Epithelial cell of proximal tubule (primary cell): ENCODE measurements around the gene MN1. TPM values are rescaled to one million over a fixed set of nuclear protein-coding genes. Genes with fewer than 3 reads are reported as not detected.

Experiments used
- DNase-seq: peaks from one replicate; pipeline ENCODE4 v3.0.0-alpha.2; 2011; ENCODE audit warnings: low read depth
- H3K4me3 ChIP-seq: 2 replicates; pipeline ENCODE4 v1.5.1; 2011; ENCODE audit warnings: low read depth, mild to moderate bottlenecking, low read length
- total RNA-seq: library from RNA; depleted of rRNA; stranded (reverse); fragments of >200 nt; gene quantifications from 2 replicates; pipeline ENCODE4 v1.2.3, GENCODE V29; 2015
- TF ChIP-seq, protein P1 (sequence below): conservative IDR thresholded peaks from 2 replicates; pipeline ENCODE4 v1.5.1; 2012; ENCODE audit warnings: low read depth, mild to moderate bottlenecking, low read length

MN1 gene
- total RNA-seq, 1 donor from 2014 or later: 0.06 TPM

DNA sequence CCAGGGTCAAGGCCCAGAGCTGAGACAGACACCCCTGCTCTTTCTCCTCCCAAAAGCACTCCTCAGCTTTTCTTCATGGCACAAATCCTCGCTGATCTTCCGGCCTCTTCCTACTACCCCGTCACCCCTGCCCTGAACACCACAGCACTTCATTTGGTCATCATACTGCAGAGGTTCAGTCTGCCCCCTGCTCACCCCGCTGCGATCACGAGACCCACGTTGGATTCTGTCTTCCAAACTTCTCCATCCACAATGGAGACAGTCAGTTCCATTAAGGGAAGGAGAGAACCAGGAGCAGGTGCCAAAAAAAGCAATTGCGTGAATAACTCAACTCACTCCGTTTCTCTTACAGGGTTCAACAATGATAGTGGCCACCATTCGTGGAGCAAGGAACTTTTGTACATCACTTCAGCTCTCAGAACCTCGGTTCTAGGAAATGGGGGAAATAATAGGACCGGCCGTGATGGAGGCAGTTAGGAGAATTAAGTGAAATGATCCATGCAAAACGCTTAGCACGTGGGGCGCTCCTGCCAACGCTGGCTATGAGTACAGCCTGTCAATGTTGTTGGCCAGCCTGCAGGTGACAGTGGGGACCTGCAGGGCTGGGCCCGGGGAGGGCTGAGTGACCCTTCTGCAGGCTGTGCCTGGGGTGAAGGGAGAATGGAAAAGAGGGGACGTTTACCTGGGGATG lies 45.9 kb downstream of the MN1 start:
- TF ChIP-seq, protein P1, sequence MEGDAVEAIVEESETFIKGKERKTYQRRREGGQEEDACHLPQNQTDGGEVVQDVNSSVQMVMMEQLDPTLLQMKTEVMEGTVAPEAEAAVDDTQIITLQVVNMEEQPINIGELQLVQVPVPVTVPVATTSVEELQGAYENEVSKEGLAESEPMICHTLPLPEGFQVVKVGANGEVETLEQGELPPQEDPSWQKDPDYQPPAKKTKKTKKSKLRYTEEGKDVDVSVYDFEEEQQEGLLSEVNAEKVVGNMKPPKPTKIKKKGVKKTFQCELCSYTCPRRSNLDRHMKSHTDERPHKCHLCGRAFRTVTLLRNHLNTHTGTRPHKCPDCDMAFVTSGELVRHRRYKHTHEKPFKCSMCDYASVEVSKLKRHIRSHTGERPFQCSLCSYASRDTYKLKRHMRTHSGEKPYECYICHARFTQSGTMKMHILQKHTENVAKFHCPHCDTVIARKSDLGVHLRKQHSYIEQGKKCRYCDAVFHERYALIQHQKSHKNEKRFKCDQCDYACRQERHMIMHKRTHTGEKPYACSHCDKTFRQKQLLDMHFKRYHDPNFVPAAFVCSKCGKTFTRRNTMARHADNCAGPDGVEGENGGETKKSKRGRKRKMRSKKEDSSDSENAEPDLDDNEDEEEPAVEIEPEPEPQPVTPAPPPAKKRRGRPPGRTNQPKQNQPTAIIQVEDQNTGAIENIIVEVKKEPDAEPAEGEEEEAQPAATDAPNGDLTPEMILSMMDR: no peak
- no peak overlapping the region for H3K4me3 ChIP-seq
- DNase-seq: no peak

DNA sequence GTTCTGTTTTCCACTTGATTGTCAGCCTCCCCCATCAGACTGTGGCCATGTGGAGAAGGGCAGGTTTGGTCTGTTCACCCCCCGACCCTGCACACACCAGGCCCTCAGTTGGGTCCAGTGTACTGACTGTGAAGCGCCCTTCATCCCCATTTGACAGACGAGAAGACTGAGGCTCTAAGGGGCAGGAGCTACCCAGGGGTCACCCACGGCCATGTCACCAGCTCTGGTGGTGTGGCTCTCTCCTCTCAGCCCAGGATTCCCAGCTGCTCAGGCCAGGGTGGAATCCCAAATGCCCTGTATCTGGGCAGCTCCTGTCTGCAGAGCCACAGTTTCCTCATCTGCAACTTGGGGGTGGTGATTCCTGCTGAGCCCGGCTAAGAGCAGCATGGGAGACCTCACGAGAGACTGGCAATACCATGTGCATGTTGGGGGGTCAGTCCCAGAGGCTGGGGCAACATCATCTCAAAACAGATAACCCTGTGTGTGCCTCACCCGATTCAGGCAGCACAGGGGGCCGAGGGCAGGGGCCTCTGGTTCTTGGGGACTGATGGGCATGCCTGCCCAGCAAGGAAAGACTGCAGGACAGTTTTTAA lies 46.6 kb downstream of the MN1 start:
- no peak overlapping the region for H3K4me3 ChIP-seq
- DNase-seq: no peak
- TF ChIP-seq, protein P1: no peak

DNA sequence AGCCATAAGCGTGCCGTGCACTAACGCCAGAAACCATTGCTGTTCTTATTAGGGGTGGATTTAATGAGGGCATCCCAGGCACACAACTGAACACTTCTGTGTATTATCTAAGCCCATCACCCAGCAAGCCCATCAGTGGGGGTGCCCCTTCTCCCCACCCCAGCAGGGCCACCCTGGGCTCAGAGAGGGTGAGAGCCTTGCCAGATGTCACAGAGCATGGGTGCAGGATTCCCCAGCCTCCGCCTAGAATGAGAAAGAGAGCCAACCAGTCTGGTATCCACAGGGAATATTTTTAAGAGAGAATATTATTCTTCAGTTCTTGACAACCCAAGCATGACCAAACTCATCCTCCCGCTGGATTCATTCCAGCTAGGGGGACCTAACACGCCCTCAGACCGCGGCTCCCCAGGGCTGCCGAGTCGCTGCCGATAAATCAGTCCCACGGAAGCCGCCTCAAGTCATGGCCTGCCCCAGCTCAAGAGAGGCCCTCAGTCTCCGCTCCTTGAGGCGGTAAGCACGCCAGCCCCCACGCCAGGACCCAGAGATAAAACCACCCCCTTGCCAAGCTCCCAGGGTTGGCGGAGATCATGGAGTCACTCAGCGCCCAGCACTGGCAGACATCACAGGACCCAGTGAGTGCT lies 47.2 kb downstream of the MN1 start:
- H3K4me3 ChIP-seq: no peak overlapping the region
- DNase-seq: no peak
- TF ChIP-seq, protein P1: no peak

DNA sequence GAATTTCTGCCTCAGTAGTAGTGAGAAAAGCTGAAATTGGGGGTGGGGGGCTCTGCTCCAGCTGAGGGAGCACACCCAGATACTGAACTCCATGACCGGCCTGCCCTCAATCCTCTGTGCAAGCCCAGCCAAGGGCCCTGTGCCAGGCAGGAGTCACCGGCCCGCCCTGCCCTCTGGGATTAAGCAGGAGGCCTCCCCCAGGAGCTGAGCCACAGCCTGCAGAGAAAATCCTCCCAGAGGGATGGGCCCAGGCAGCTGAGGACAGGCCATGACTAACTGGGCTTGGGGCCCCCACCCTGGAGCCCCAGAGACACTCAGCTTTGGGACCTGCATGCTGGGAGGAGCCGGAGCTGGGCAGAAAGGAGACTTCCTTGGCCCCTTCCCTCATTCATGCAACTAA lies 48.8 kb downstream of the MN1 start:
- H3K4me3 ChIP-seq: no peak overlapping the region
- TF ChIP-seq, protein P1: no peak
- no peak for DNase-seq

DNA sequence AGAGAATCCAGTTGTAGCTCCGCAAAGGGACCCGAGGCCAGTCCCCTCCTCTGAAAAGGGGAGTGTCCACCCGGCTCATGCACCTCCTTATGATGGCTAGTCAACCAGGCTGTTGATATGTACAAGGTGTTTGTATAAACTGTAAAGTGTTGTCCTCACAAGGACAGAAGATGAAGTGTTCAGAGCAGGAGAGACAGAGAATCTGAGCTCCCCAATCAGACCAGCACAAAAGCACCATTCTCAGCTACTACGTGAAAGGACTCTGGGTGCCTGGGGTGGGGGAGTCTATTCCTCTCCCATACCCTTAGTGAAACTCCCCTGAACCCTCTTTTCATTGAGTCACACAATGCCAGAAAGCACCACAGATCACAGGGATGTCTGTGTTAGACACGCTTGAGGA lies 49.4 kb downstream of the MN1 start:
- TF ChIP-seq, protein P1: no peak
- H3K4me3 ChIP-seq: no peak overlapping the region
- no peak for DNase-seq

DNA sequence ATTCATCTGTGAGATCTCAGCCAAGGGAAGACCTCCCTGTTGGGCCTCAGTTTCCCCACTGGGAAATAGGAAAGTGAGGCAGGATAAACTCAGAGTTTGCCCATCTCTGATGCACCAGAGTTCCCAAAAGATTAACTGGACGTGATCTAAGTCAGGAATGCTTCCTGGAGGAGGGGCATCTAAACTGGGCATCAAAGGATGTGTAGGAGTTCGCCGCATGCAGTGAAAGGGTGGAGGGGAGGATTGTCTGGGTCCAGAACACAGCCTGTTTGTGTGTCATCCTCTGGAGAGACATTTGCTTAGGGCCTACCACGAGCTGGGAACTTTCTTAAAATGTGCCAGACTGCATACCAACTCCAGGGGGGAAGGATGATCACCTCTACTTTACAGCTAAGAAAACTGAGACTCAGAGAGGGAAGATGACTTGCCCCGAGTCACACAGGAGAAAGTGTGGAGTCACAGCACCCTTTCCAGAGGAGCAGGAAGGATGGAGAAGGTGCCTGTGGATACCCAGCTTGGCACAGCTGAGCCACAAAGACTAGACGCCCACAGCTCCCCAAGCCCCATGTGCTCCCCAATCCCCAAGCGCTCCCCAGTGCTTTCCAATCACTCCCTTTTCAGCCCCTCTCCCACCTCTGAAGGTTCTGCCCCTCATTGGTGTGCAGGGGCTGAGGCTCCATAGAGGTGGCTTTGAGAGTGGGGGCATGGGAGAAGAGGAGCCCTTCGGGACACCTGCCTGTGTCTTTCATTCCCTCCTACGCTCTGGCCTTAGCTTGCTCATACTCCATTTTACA lies 50.1 kb downstream of the MN1 start:
- TF ChIP-seq, protein P1: no peak
- no peak for DNase-seq
- no peak overlapping the region for H3K4me3 ChIP-seq
